ENCODE measurements around the gene SLC34A1.

GRCh38 chr5:177434437-177434836 lies 50.2 kb downstream of the SLC34A1 start:
- TF ChIP-seq POLR2AphosphoS5 (IDR thresholded peaks at IDR 0.05; ENCODE audit: low read depth, low read length) (no peak), TAF1 (IDR thresholded peaks at IDR 0.05; ENCODE audit: borderline replicate concordance, low read depth, low read length) (no peak), POLR2A (IDR thresholded peaks at IDR 0.05; ENCODE audit: low read depth, low read length) (no peak)
